IPS-11a (cell line): ENCODE results near the gene CNTN4.

Source experiments
- H3K4me3 ChIP-seq: one replicate; pipeline ENCODE4 v1.5.1; 2013; ENCODE audit warnings: low read depth, low read length, control low read depth

CNTN4 gene

GRCh38 chr3:2578560-2578959 lies 479.9 kb downstream of the CNTN4 start:
- no peak overlapping the region for H3K4me3 ChIP-seq

- H3K4me3 ChIP-seq, result no peak overlapping the region
Measured at GRCh38 chr3:2579206-2579605, 480.5 kb downstream of the CNTN4 start.

GRCh38 chr3:2583046-2583445 lies 484.4 kb downstream of the CNTN4 start:
- H3K4me3 ChIP-seq, result no peak overlapping the region

- no peak overlapping the region for H3K4me3 ChIP-seq
Measured at GRCh38 chr3:2589336-2589969, 490.8 kb downstream of the CNTN4 start.

GRCh38 chr3:2595486-2595885 lies 496.8 kb downstream of the CNTN4 start:
- H3K4me3 ChIP-seq, result no peak overlapping the region

GRCh38 chr3:2597615-2598014 lies 498.9 kb downstream of the CNTN4 start:
- H3K4me3 ChIP-seq, result no peak overlapping the region

- no peak overlapping the region for H3K4me3 ChIP-seq
Measured at GRCh38 chr3:2599471-2599870, 500.8 kb downstream of the CNTN4 start.

GRCh38 chr3:2603692-2604289 lies 505.1 kb downstream of the CNTN4 start:
- H3K4me3 ChIP-seq, result no peak overlapping the region

GRCh38 chr3:2614578-2614977 lies 515.9 kb downstream of the CNTN4 start:
- no peak overlapping the region for H3K4me3 ChIP-seq

GRCh38 chr3:2615080-2615479 lies 516.4 kb downstream of the CNTN4 start:
- no peak overlapping the region for H3K4me3 ChIP-seq

- no peak overlapping the region for H3K4me3 ChIP-seq
Measured at GRCh38 chr3:2623436-2623835, 524.8 kb downstream of the CNTN4 start.

GRCh38 chr3:2628117-2628516 lies 529.5 kb downstream of the CNTN4 start:
- no peak overlapping the region for H3K4me3 ChIP-seq

GRCh38 chr3:2635511-2635910 lies 536.8 kb downstream of the CNTN4 start:
- H3K4me3 ChIP-seq, result no peak overlapping the region

- H3K4me3 ChIP-seq, result no peak overlapping the region
Measured at GRCh38 chr3:2643606-2644005, 544.9 kb downstream of the CNTN4 start.

GRCh38 chr3:2645001-2645400 lies 546.3 kb downstream of the CNTN4 start:
- no peak overlapping the region for H3K4me3 ChIP-seq

- no peak overlapping the region for H3K4me3 ChIP-seq
Measured at GRCh38 chr3:2650746-2651145, 552.1 kb downstream of the CNTN4 start.

- no peak overlapping the region for H3K4me3 ChIP-seq
Measured at GRCh38 chr3:2652386-2652785, 553.7 kb downstream of the CNTN4 start.

GRCh38 chr3:2653706-2654105 lies 555.0 kb downstream of the CNTN4 start:
- H3K4me3 ChIP-seq, result no peak overlapping the region

GRCh38 chr3:2655229-2655701 lies 556.6 kb downstream of the CNTN4 start:
- H3K4me3 ChIP-seq, result no peak overlapping the region

GRCh38 chr3:2656806-2657777 lies 558.4 kb downstream of the CNTN4 start:
- no peak overlapping the region for H3K4me3 ChIP-seq

- H3K4me3 ChIP-seq, result no peak overlapping the region
Measured at GRCh38 chr3:2657971-2658370, 559.3 kb downstream of the CNTN4 start.

- H3K4me3 ChIP-seq, result no peak overlapping the region
Measured at GRCh38 chr3:2659896-2660295, 561.2 kb downstream of the CNTN4 start.
